ENCODE measurements around the gene RND3. TPM values are rescaled to one million over a fixed set of nuclear protein-coding genes. Genes with fewer than 3 reads are reported as not detected.

The RND3 gene
- total RNA-seq, 1 donor from 2014 or later: 161 TPM

- H3K9me3 Mint-ChIP-seq: no peaks in the 10 kb centered on the region
- H3K4me3 Mint-ChIP-seq: no peak overlapping the region
- TF ChIP-seq CTCF (conservative IDR thresholded peaks at IDR 0.05): no peak
- H3K27me3 Mint-ChIP-seq: no peaks in the 10 kb centered on the region
- H3K27ac Mint-ChIP-seq: no peak overlapping the region
- H3K4me1 Mint-ChIP-seq (ENCODE audit: unreplicated experiment): peaks cover 24% of the 10 kb centered on the region
- no peak for DNase-seq (ENCODE audit: extremely low spot score, unreplicated experiment)
- no peaks in the 10 kb centered on the region for H3K36me3 Mint-ChIP-seq
Observed at GRCh38 chr2:150530168-150530567, 42.7 kb upstream of the RND3 start.

GRCh38 chr2:150528861-150529801, 41.7 kb upstream of the RND3 start:
- Mint-ChIP-seq H3K27me3 (no peaks in the 10 kb centered on the region), H3K4me1 (ENCODE audit: unreplicated experiment) (peaks cover 24% of the 10 kb centered on the region), H3K36me3 (no peaks in the 10 kb centered on the region), H3K27ac (peak overlapping the region; percentile 88), H3K4me3 (peak overlapping the region; percentile 55), H3K9me3 (no peaks in the 10 kb centered on the region)
- no peak for DNase-seq (ENCODE audit: extremely low spot score, unreplicated experiment)
- TF ChIP-seq CTCF (conservative IDR thresholded peaks at IDR 0.05): no peak

- peak overlapping the region; percentile 93 for H3K27ac Mint-ChIP-seq
- peaks cover 24% of the 10 kb centered on the region for H3K4me1 Mint-ChIP-seq (ENCODE audit: unreplicated experiment)
- peak overlapping the region; percentile 15 for H3K4me3 Mint-ChIP-seq
- no peak for DNase-seq (ENCODE audit: extremely low spot score, unreplicated experiment)
- H3K36me3 Mint-ChIP-seq: peaks cover 7% of the 10 kb centered on the region
- no peak for TF ChIP-seq CTCF (conservative IDR thresholded peaks at IDR 0.05)
- H3K27me3 Mint-ChIP-seq: no peaks in the 10 kb centered on the region
- H3K9me3 Mint-ChIP-seq: peaks cover 7% of the 10 kb centered on the region
Observed at GRCh38 chr2:150526827-150527226, 39.4 kb upstream of the RND3 start.

- no peak for TF ChIP-seq CTCF (conservative IDR thresholded peaks at IDR 0.05)
- Mint-ChIP-seq H3K27me3 (no peaks in the 10 kb centered on the region), H3K4me3 (no peak overlapping the region), H3K9me3 (peaks cover 7% of the 10 kb centered on the region), H3K36me3 (peaks cover 7% of the 10 kb centered on the region), H3K4me1 (ENCODE audit: unreplicated experiment) (peaks cover 24% of the 10 kb centered on the region), H3K27ac (peak overlapping the region; percentile 93)
- no peak for DNase-seq (ENCODE audit: extremely low spot score, unreplicated experiment)
Observed at GRCh38 chr2:150526006-150526405, 38.5 kb upstream of the RND3 start.

GRCh38 chr2:150522269-150522668, 34.8 kb upstream of the RND3 start:
- no peak overlapping the region for H3K4me3 Mint-ChIP-seq
- H3K27me3 Mint-ChIP-seq: no peaks in the 10 kb centered on the region

More at GRCh38 chr2:150522269-150522668, 34.8 kb upstream of the RND3 start:
- Mint-ChIP-seq H3K4me1 (ENCODE audit: unreplicated experiment) (peaks cover 8% of the 10 kb centered on the region), H3K36me3 (peaks cover 7% of the 10 kb centered on the region), H3K9me3 (peaks cover 11% of the 10 kb centered on the region), H3K27ac (no peak overlapping the region)
- no peak for TF ChIP-seq CTCF (conservative IDR thresholded peaks at IDR 0.05)
- no peak for DNase-seq (ENCODE audit: extremely low spot score, unreplicated experiment)

Data from type B pancreatic cell (in vitro differentiated cells).